Pancreas (tissue), 10 donors: ENCODE data around the gene TENM4. TPM values are rescaled to one million over a fixed set of nuclear protein-coding genes. Genes with fewer than 3 reads are reported as not detected.

ENCODE experiments used
- ATAC-seq, 4 donors: fragments of 200-7000 bp; cut with Tn5 transposase; one replicate each; pipeline versions ENCODE4 v1.8.0 to v1.9.1; 2020; ENCODE audit warnings: mild to moderate bottlenecking in 4 of 4, moderate library complexity in 4 of 4
- DNase-seq, 6 donors: peaks; one replicate each; pipeline ENCODE4 v3.0.0-alpha.2; 2020
- FAIRE-seq: peaks from 2 replicates; lab custom pipeline; 2012; peaks lifted over from hg19 to GRCh38; lab: Jason Lieb, UNC
- H3K27ac ChIP-seq, 4 donors: fragments of 200-600 bp; sonication (generic); 1 replicate in 3 of 4; 2 replicates in 1 of 4; pipeline versions ENCODE4 v1.5.0 to v1.8.0; 2020
- H3K27me3 ChIP-seq, 4 donors: fragments of 200-600 bp; one replicate each; pipeline ENCODE4 v1.8.0; 2021
- H3K36me3 ChIP-seq, 3 donors: fragments of 200-600 bp; sonication (generic) in 1 of 3; one replicate each; pipeline versions ENCODE4 v1.5.0 to v1.8.0; 2020 to 2021
- H3K4me1 ChIP-seq, 3 donors: fragments of 200-600 bp; one replicate each; pipeline ENCODE4 v1.8.0; 2021
- H3K4me3 ChIP-seq, 4 donors: fragments of 200-600 bp; sonication (generic) in 2 of 4; one replicate each; pipeline versions ENCODE4 v1.5.0 to v1.8.0; 2020 to 2021
- H3K9me3 ChIP-seq, 4 donors: fragments of 200-600 bp; one replicate each; pipeline ENCODE4 v1.8.0; 2021
- CTCF ChIP-seq, 4 donors: fragments of 200-600 bp; sonication (generic) in 3 of 4; IDR thresholded peaks; one replicate each; pipeline versions ENCODE4 v1.5.0 to v1.8.0; 2021; ENCODE audit warnings: antibody characterized with exemption in 4 of 4
- WGBS, 2 donors: extraction: QIAGEN DNeasy Blood & Tissue Kit; methylation state at CpG; one replicate each; pipeline ENCODE4 v1.1.7; 2013; 5-methylcytosine and 5-hydroxymethylcytosine counted together
- intact Hi-C, 3 donors: fragments of 100-400 bp; cut with DNase I; formaldehyde crosslinking; loops; one replicate each; pipeline versions ENCODE4 v1.11.1 to v1.14.2; 2022
- polyA plus RNA-seq, 2 donors: library from polyadenylated mRNA; stranded (reverse); fragments of 200-250 nt; gene quantifications; one replicate each; pipeline ENCODE4 v1.2.3, GENCODE V29; 2013
- total RNA-seq, 6 donors: library from RNA; stranded (reverse); fragmentation: NEBNext Ultra II Directional in 4 of 6; extraction: Animal tissue kit (Norgen Biotek cat#: 25700) in 4 of 6; gene quantifications; one replicate each; pipeline versions ENCODE4 v1.2.1 to v1.2.4, GENCODE V29; 2021 to 2023
- donor health status: healthy with polysubstance abuse.
- donor health status: DM: no; HTN: no; CAD: no; lungs with moderate emphysema.
- donor health status: DM: no; HTN: no; CAD: no.
- donor health status: control.
- donor health status: control.
- donor health status: Bipolar disorder and iron deficiency.
- donor health status: DM: yes; HTN: yes; CAD: no.
- donor health status: DM: no; HTN: no; CAD: no.
- donor health status: DM: no; HTN: no; CAD: no.
- donor health status: DM: yes; HTN: yes; CAD: no.

Gene TENM4
- total and polyA plus RNA-seq, 8 donors = 0.37 to 6.8 (median 1.3) TPM

- Histone ChIP-seq H3K27ac (no peak overlapping the region), H3K27me3 (no peaks in the 10 kb centered on the region), H3K36me3 (no peaks in the 10 kb centered on the region), H3K4me1 (no peaks in the 10 kb centered on the region), H3K4me3 (no peak overlapping the region), H3K9me3 (no peaks in the 10 kb centered on the region)
- intact Hi-C loops = no loop called here
- no peak for FAIRE-seq
- no peak for DNase-seq
- ATAC-seq = no peak
- no peak for TF ChIP-seq CTCF (IDR thresholded peaks at IDR 0.05)
- WGBS, 2 donors = 55 to 81% methylated on average over 1 of the region's 1 CpG
Measured at GRCh38 chr11:79182794-79183193, 258.0 kb downstream of the TENM4 start.

- H3K36me3 ChIP-seq = no peaks in the 10 kb centered on the region
Measured at GRCh38 chr11:79179087-79179486, 261.7 kb downstream of the TENM4 start.

DNA sequence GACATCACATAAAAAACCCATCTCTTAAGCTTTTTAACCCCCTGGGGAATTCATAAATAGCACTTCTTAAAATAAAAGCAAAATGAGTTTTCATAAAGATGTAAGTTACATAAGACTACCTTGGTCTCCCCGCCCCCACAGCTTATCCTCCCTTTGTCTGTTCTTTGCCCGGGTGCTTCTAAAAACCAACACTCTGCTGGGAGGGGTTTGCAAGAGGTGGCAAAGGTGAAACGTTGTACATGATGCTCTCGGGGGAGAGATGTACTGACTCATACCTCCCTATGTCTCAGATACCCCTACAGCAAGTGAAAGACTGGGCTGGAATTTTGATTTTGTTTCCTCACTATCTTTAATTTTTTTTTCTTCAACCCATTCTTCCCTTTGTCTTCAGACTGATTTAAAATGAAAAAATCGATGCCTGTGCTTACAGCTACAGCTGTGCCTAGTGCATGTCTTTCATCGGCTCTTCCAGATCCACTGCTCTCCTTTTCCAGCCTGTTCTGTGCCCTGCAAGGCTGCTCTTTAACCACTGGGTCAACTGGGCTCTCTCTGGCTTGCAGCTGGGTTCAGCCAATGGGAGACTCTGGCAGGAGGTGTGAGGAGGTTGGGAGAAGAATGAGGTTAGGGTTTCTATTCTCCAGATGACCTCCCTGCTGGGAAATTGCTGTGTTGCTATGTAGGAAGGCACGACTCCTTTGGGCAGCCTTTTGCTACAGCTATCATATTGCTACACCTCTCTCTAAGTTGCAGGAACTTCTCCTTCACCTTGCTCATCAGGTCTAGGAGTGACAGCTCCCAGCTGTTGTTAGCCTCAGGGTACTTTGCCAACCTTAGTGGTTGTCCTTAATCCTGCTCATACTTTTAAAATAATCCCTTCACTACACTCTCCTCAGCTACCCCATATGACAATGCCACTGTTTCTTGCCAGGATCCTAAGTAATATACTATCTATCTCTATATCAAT lies 266.5 kb downstream of the TENM4 start:
- TF ChIP-seq CTCF (IDR thresholded peaks at IDR 0.05) = no peak

More at GRCh38 chr11:79179087-79179486, 261.7 kb downstream of the TENM4 start:
- ATAC-seq (no peak), DNase-seq (no peak), FAIRE-seq (no peak)
- intact Hi-C loops = no loop called here
- no peak overlapping the region for H3K27ac ChIP-seq
- no peak overlapping the region for H3K4me3 ChIP-seq
- H3K27me3 ChIP-seq = no peaks in the 10 kb centered on the region
- no peaks in the 10 kb centered on the region for H3K4me1 ChIP-seq
- H3K9me3 ChIP-seq = no peaks in the 10 kb centered on the region
- TF ChIP-seq CTCF (IDR thresholded peaks at IDR 0.05) = no peak
- WGBS, 2 donors = 44 to 53% methylated on average over 3 of the region's 3 CpGs

DNA sequence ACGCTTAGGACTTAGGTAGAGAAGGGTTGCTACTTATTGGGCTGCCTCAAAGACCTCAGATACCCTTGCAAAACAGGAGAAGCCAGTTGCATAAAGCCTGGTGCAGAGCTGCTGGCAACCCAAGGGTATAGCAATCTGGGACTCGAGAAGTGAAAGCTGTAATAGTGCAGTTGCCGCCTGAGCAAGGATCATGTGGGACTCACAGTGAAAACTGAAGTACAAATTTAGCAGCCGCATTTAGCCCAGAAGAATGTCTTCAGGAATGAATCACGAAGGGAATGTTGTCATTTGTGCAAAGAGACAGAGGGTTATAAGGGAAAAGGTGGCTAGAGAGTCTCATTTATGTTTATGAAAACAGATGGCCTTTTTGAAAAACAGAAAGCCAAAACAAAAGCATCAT lies 267.2 kb downstream of the TENM4 start:
- Histone ChIP-seq H3K27me3 (no peaks in the 10 kb centered on the region), H3K9me3 (no peaks in the 10 kb centered on the region), H3K36me3 (no peaks in the 10 kb centered on the region), H3K4me3 (no peak overlapping the region), H3K27ac (no peak overlapping the region), H3K4me1 (no peaks in the 10 kb centered on the region)
- ATAC-seq (peak in 1 of 4 donors; percentile 30), FAIRE-seq (no peak), DNase-seq (no peak)
- intact Hi-C loops = no loop called here
- 70 to 81% methylated on average over 5 of the region's 5 CpGs for WGBS, 2 donors
- no peak for TF ChIP-seq CTCF (IDR thresholded peaks at IDR 0.05)

More for the DNA sequence above, 266.5 kb downstream of the TENM4 start:
- ATAC-seq (no peak), DNase-seq (no peak), FAIRE-seq (no peak)
- 41% methylated on average over 7 of the region's 7 CpGs for WGBS, 2 donors
- Histone ChIP-seq H3K9me3 (no peaks in the 10 kb centered on the region), H3K36me3 (no peaks in the 10 kb centered on the region), H3K4me1 (no peaks in the 10 kb centered on the region), H3K4me3 (no peak overlapping the region), H3K27ac (no peak overlapping the region), H3K27me3 (no peaks in the 10 kb centered on the region)
- intact Hi-C loops = no loop called here

GRCh38 chr11:79170321-79170720 lies 270.5 kb downstream of the TENM4 start:
- Histone ChIP-seq H3K4me3 (no peak overlapping the region), H3K4me1 (no peaks in the 10 kb centered on the region), H3K9me3 (no peaks in the 10 kb centered on the region), H3K36me3 (no peaks in the 10 kb centered on the region), H3K27me3 (no peaks in the 10 kb centered on the region), H3K27ac (no peak overlapping the region)
- no peak for FAIRE-seq
- ATAC-seq = no peak
- TF ChIP-seq CTCF (IDR thresholded peaks at IDR 0.05) = no peak
- DNase-seq = no peak
- WGBS, 2 donors = 60 to 81% methylated on average over 2 of the region's 2 CpGs
- intact Hi-C loops = no loop called here
